NCI-H446 (cell line): ENCODE results near the gene TRPM2.
"Not testable (repeated sequence)": the region's sequence is repeated elsewhere in the genome, so short reads cannot be mapped to it uniquely, and the experiment has no call there.

ENCODE experiments used
- DNase-seq, 2 experiments: peaks; one replicate each; lab custom pipeline; 2025; lab: John Stamatoyannopoulos, UW

The TRPM2 gene

GRCh38 chr21:44463724-44464123 is 110.3 kb downstream of the TRPM2 start:
- no peak for DNase-seq

- DNase-seq: no peak
Observed at GRCh38 chr21:44464351-44464750, 110.9 kb downstream of the TRPM2 start.

GRCh38 chr21:44466351-44466954 is 113.0 kb downstream of the TRPM2 start:
- no peak for DNase-seq

- DNase-seq: no peak
Observed at GRCh38 chr21:44466996-44467858, 113.8 kb downstream of the TRPM2 start.

- no peak for DNase-seq
Observed at GRCh38 chr21:44467859-44468195, 114.4 kb downstream of the TRPM2 start.

- DNase-seq: no peak
Observed at GRCh38 chr21:44471341-44471740, 117.9 kb downstream of the TRPM2 start.

- DNase-seq: no peak
Observed at GRCh38 chr21:44471996-44472395, 118.6 kb downstream of the TRPM2 start.

GRCh38 chr21:44473915-44474555 is 120.6 kb downstream of the TRPM2 start:
- DNase-seq: no peak

GRCh38 chr21:44475266-44475845 is 121.9 kb downstream of the TRPM2 start:
- no peak for DNase-seq

- no peak for DNase-seq
Observed at GRCh38 chr21:44477131-44477530, 123.7 kb downstream of the TRPM2 start.

- no peak for DNase-seq
Observed at GRCh38 chr21:44477712-44478111, 124.3 kb downstream of the TRPM2 start.

GRCh38 chr21:44478124-44478800 is 124.8 kb downstream of the TRPM2 start:
- no peak for DNase-seq

GRCh38 chr21:44478801-44479167 is 125.4 kb downstream of the TRPM2 start:
- DNase-seq: no peak

GRCh38 chr21:44479556-44480199 is 126.3 kb downstream of the TRPM2 start:
- DNase-seq: not testable (repeated sequence)

GRCh38 chr21:44480200-44481053 is 127.0 kb downstream of the TRPM2 start:
- DNase-seq: no peak

GRCh38 chr21:44482581-44483287 is 129.3 kb downstream of the TRPM2 start:
- no peak for DNase-seq

- no peak for DNase-seq
Observed at GRCh38 chr21:44483288-44484237, 130.1 kb downstream of the TRPM2 start.

GRCh38 chr21:44484498-44485253 is 131.3 kb downstream of the TRPM2 start:
- no peak for DNase-seq
